PFSK-1 (cell line): ENCODE measurements around the gene DLGAP4.

Experiments used
- FOXP2 ChIP-seq: optimal IDR thresholded peaks from 2 replicates; pipeline ENCODE3; 2011; ENCODE audit warnings: borderline replicate concordance, control low read depth, inconsistent platforms; ENCODE audit not compliant: insufficient read depth; ENCODE audit errors: extremely low read length, extremely low read depth
- POLR2AphosphoS5 ChIP-seq: IDR thresholded peaks from 2 replicates; pipeline ENCODE4 v1.6.1; 2012; ENCODE audit warnings: low read depth, mild to moderate bottlenecking, control low read depth, low read length, moderate library complexity
- SIN3A ChIP-seq: IDR thresholded peaks from 2 replicates; pipeline ENCODE4 v1.6.1; 2012; ENCODE audit warnings: mild to moderate bottlenecking, low read length, moderate library complexity, borderline replicate concordance; ENCODE audit not compliant: insufficient read depth
- TAF1 ChIP-seq: IDR thresholded peaks from 2 replicates; pipeline ENCODE4 v1.6.1; 2012; ENCODE audit warnings: low read length, control low read depth, borderline replicate concordance; ENCODE audit not compliant: insufficient read depth
- TF ChIP-seq, protein P1 (sequence below), 2 experiments: IDR thresholded peaks; 2 replicates each; pipeline versions ENCODE4 v1.6.1 to v1.8.0; 2011 to 2012; ENCODE audit warnings: low read depth in 2 of 2, low read length in 2 of 2, control low read depth in 1 of 2, inconsistent platforms in 1 of 2, mild to moderate bottlenecking in 1 of 2, moderate library complexity in 1 of 2; ENCODE audit not compliant: insufficient read depth in 1 of 2

DLGAP4 gene

DNA sequence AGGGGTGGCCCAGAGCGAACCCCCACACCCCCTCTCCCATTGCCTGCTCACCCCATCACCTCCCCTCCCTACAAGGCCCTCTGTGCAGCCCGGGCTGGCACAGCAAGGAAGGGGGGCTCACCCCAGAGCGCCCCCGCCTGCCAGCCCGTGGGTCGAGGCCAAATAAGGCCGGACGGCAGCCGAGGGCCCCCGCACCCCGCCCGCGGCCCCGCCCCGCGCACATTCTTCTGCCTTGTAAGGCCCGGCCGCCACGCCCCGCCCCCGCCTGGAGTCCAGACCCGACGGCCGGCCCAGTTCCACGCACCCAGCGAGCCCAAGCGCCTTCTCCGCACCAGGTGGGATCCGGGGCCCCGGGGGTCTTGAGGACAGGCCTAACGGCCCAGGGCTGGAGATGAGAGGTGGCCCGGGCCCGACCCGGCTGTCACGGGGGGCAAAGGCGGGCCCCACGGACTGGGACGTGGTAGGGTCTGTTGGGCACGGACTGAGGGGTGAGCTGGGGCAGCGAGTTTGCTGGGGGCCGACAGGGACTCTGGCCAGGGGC is 235.2 kb downstream of the DLGAP4 start, which contains the start of gene MYL9:
Gene MYL9, plus strand, starts transcription at position 293 of the 541 bp plus-strand sequence. CDS start 3,366 bp downstream, outside the sequence.
- no peak for TF ChIP-seq POLR2AphosphoS5
- TF ChIP-seq SIN3A = no peak
- TF ChIP-seq, protein P1, sequence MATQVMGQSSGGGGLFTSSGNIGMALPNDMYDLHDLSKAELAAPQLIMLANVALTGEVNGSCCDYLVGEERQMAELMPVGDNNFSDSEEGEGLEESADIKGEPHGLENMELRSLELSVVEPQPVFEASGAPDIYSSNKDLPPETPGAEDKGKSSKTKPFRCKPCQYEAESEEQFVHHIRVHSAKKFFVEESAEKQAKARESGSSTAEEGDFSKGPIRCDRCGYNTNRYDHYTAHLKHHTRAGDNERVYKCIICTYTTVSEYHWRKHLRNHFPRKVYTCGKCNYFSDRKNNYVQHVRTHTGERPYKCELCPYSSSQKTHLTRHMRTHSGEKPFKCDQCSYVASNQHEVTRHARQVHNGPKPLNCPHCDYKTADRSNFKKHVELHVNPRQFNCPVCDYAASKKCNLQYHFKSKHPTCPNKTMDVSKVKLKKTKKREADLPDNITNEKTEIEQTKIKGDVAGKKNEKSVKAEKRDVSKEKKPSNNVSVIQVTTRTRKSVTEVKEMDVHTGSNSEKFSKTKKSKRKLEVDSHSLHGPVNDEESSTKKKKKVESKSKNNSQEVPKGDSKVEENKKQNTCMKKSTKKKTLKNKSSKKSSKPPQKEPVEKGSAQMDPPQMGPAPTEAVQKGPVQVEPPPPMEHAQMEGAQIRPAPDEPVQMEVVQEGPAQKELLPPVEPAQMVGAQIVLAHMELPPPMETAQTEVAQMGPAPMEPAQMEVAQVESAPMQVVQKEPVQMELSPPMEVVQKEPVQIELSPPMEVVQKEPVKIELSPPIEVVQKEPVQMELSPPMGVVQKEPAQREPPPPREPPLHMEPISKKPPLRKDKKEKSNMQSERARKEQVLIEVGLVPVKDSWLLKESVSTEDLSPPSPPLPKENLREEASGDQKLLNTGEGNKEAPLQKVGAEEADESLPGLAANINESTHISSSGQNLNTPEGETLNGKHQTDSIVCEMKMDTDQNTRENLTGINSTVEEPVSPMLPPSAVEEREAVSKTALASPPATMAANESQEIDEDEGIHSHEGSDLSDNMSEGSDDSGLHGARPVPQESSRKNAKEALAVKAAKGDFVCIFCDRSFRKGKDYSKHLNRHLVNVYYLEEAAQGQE (IDR thresholded peaks at IDR 0.05; ENCODE audit: insufficient read depth in 1 of 2, low read depth in 2 of 2, low read length in 2 of 2) = no peak
- no peak for TF ChIP-seq FOXP2
- no peak for TF ChIP-seq TAF1

DNA sequence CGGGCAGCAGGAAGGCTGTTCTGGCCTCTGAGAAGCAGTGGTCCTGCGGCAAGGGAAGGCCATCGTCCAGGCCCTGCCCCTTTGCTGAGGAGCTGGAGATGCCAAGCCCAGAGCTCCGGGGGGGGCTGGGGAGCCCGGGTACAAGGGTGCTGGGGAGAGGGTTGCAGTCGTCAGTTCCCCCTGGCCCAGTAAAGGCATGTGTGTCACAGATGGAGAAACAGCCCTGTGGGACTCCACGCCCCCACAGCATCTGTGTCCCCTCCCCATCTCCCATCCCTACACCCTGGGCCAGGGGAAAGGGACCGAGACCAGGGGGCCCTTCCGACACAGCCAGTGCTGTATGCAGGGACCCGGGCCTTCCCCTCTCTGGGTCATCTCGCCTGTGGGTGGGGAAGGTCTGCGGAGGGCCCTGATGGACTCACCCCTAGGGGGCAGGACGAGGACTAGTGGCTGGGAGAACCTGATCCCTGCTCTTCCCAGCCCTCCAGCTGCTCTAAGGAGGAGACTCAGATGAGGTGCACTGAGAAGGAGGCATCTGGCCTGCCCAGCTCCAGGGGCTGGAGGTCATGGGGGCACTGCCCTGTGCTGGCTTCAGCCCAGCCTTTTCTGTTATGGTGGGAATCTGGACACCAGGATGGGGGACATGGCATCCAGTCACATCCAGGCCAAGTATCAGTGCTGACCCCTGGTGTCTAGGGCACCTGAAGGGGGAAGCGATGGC is 235.8 kb downstream of the DLGAP4 start:
- TF ChIP-seq TAF1 (no peak), FOXP2 (no peak), POLR2AphosphoS5 (no peak), SIN3A (no peak)
- TF ChIP-seq, protein P1 (IDR thresholded peaks at IDR 0.05; ENCODE audit: insufficient read depth in 1 of 2, low read depth in 2 of 2, low read length in 2 of 2) = no peak

DNA sequence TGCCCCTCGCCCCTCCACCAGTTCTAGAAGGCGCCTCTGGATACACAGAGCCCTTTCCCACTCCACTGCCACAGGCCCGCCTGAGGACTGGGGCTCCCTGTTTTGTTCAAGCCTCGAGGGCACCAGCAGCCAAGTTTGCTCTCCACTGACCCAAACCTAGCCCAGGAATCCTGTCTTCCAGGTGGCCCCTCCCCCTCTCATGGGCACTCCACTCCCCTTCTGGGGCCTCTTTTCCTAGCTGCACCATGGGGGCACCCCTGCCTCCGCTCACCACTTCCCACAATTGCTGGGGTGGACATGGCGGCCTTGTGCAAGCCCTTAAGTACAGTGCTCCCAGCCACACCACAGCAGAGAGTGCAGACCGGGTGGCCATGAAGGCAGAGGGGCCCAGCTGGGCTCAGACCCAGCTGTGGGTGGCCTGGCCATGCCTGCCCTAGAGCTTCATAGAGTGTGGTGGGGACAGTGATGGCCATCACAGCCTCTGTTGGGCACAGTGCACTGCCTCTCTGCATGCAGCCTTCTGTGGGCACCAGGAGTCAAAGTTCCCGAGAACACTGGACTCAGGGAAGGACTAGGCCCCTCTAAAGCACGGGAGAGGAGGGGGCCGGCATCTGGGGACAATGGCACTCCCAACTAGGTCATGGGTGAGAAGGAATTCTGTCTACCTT is 236.5 kb downstream of the DLGAP4 start:
- TF ChIP-seq, protein P1 (IDR thresholded peaks at IDR 0.05; ENCODE audit: insufficient read depth in 1 of 2, low read depth in 2 of 2, low read length in 2 of 2) = no peak
- TF ChIP-seq SIN3A (no peak), FOXP2 (no peak), POLR2AphosphoS5 (no peak), TAF1 (no peak)

DNA sequence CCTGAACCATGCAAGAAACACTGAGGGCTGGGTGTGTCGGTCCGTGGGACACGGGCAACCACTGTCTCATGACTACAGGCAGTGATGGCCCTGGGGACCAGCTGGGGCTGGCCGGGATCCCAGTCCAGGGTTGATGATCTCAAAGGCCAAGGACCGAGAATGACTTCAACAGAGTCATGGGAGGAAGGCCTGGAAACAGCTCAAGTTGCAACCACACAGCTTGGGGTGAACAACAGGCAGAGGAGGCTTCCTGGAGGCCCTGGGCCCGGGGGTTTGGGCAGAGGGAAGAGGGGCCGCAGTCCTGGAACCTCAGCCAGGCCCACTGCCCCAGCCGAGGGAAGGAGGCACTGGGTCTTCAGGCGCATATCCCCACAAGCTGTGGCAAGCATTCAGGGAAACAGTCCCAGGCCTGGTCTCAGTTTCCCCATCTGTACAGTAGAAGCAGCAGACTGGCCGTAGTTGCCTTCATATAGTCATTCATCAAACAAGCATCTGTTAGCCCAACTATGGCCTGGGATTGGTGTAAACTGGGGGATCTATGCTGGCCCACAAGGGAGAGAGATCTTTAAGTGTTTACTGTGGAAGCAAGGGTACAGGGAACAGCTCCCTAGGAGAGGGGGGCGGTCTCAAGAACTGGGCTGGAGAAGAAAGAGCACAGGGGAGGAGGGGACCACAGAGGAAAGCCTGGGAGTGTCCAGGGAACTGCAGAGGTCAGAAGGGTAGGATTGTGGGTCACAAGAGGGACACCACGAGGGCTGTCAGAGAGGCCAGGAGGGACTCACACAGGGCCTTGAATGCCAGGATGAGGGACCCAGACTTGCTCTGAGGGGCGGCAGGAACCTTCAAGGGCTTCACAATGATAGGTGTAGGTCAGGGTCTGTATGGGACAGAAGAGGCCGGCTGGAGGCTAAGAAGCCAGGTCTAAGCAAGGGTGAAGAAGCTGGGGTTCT is 237.3 kb downstream of the DLGAP4 start:
- TF ChIP-seq SIN3A = no peak
- TF ChIP-seq TAF1 = no peak
- no peak for TF ChIP-seq FOXP2
- TF ChIP-seq POLR2AphosphoS5 = no peak
